NCI-H774 (cell line): Measurements from ENCODE around the gene CACNA1E.

Experiments
- DNase-seq: peaks from one replicate; lab custom pipeline; 2025; lab: John Stamatoyannopoulos, UW

CACNA1E gene

DNA sequence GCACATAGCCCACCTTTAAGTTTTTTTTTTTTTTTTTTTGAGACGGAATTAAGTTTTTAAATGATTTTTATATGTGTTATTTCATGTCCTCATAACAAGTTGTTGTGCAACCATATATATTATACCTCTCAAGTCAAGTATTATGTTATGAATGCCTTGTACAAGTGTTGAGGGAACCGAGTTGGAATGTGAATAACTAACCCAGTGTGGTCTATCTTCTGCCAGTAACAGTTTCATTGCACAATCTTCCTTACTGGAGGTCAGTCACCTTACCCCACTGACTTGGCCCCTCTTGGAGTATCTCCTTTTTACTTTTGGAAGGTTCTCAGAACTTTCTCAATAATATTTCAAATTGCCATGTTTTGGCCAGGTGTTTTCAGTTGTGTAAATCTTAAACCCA, 201.9 kb downstream of the CACNA1E start:
- DNase-seq = no peak

DNA sequence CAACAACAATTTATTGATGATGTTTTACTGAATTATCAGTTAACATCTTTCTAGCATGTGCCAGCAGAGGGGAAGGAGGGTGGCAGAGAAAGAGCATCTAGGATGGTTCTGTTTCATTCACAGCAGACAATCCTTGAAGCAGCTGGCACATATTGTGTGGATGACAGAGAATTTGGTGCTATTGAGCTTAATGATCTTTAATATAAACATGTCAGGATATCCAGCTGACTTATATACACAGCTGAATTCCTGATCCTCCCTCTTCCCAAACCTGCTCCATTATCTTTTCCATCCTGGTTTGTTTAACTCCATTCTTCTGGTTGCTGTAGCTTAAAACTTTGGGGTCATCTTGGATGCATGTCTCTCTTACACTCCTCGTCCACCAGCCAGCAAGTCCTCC, 218.6 kb downstream of the CACNA1E start:
- no peak for DNase-seq

DNA sequence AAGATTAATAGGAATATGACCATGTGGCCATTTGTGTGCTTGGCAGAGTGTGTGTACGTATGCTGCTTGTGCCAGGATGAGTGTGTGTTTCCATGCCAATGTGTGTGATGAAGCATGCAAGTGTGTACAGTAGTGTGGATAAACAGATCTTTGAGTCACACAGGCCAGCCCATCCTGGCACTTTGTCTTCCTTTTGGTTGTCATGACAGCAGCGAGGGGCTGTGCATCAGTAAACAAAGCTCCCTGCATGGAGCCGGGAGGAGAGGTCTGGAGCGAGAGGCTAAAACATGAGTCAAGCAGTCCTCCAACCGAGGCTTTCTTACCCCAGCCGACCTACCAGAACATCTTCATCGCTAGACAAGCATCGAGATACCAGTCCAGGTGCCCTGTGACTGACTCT, 221.2 kb downstream of the CACNA1E start:
- no peak for DNase-seq

DNA sequence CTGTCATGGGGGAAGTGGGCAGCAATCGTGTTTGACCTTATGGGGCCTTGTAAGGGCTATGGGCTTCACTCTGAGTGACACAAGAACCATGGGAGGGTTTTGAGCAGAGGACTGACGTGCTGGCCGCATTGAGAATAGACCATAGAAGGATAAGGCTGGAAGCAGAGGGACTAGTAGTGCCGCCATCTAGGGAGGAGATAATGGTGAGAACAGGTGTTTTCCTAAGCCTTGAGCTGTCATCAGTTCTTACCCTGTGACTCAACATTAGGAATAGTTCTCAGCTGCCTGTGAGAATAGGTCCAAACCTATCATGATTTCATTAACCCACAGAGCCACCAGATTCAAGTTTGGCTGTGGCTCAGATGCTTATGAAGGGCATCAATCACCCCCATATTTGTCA, 228.5 kb downstream of the CACNA1E start:
- no peak for DNase-seq

DNA sequence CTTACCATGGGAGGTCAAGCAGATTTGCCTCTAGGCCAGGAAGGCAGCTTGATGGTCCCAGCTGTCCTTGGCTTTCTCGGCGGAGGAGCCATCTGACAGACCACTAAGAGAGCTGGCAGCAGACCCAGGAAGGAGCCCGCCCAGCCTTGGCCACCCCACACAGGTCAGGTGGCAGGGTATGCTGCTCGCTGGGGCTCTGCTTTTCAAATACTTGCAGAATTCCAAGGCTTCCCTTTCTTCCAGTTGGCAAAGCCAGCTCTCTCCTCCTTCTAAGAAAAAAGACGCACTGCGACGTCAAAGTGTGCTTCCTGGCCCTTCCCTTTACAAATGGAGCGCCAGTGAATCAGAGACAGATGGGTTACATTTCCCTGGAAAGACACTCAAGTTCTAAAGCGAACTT, 229.4 kb downstream of the CACNA1E start:
- DNase-seq = no peak

DNA sequence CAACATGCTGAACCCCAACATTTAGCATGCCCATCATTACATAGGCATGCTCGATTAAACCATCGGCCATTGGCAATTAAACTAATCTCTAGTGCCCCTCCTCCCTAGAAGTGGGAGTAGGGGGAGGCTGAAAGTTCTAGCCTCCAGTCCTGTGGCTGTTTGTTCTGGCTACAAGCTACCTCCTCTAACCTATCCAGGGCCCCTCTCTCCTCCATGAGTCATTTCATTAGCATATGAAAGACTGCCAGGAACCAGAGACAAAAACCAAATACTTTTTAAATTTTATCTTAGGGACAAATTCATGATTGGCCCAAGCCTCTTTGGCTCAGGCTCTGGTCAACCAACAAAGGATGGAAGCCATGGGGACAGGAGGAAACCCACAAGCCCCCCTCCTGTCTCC, 231.1 kb downstream of the CACNA1E start:
- no peak for DNase-seq

DNA sequence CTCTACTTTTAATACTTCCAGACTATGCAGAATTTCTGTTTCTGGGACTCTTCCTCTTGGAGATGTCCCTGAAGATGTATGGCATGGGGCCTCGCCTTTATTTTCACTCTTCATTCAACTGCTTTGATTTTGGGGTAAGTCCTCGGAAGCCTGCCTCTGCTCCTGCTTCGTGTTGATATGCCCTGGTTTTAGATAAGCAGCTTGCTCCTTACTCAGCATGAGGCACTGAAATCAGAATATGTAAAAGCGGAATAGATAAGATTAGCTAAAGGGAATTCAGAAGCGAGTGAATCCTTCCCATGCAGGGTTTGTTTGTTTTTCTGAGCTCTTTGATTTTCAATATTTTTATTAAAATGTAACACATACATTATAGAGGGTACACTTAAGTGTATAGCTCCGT, 234.7 kb downstream of the CACNA1E start:
- no peak for DNase-seq

DNA sequence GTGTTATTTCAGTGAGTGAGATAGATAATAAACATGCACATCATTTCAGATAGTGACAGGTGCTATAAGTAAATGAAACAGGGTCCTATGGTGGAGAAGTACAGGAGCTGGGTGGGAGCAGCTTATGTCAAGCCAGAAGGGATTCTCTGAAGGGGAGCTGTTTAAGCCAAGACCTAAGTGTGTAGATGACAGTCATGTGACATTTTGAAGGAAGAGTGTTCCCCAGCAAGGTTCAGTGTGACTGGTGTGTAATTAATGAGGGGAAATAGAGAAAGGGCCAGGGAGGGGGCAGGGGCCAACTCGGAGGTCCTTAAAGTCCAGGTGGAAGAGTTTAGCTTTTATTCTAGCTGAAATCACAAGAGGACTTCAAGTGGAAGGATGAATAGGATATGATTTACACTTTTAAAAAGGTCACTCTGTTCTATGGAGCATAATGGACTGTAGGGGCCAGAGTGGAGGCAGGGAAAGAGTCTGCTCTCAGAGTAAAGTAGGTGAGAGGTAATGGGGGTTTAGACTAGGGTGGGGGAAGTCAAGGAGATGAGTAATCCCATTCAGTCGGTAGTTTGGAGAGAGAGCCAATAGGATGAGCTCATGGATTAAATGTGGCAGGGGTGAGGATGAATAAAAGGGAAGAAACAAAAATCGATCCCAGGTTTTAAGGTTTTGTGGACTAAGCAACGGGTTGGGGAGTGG, 243.1 kb downstream of the CACNA1E start:
- peak; percentile 49 for DNase-seq

DNA sequence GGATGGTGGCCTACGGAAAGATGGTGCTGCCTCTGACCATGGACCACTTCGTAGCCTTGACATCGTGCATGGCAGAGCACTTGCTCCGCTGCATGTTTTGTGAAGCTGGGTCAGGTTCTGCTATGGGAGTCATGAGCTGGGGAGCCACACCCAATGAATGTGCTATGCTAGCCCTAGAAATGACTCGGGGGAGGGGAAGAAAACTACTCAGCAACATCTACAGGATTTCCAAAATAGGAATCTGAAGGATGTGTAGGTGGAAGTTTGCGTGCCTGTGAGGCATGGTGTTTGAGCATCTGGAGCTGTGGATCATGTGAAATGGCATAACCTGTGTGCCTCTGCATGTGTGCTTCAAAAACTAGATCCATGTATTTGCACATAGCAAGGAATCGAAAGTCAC, 247.3 kb downstream of the CACNA1E start:
- DNase-seq = no peak

DNA sequence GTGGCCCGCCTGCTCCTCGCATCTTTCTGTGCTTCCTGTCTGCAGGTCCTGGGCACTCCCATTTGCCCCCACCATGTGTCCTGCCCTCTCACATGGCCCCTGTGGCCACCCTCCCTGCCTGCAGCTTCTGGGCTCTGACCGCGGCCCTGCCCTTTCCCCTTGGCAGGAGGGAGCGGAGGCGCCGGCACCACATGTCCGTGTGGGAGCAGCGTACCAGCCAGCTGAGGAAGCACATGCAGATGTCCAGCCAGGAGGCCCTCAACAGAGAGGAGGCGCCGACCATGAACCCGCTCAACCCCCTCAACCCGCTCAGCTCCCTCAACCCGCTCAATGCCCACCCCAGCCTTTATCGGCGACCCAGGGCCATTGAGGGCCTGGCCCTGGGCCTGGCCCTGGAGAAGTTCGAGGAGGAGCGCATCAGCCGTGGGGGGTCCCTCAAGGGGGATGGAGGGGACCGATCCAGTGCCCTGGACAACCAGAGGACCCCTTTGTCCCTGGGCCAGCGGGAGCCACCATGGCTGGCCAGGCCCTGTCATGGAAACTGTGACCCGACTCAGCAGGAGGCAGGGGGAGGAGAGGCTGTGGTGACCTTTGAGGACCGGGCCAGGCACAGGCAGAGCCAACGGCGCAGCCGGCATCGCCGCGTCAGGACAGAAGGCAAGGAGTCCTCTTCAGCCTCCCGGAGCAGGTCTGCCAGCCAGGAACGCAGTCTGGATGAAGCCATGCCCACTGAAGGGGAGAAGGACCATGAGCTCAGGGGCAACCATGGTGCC, 249.1 kb downstream of the CACNA1E start:
- no peak for DNase-seq

DNA sequence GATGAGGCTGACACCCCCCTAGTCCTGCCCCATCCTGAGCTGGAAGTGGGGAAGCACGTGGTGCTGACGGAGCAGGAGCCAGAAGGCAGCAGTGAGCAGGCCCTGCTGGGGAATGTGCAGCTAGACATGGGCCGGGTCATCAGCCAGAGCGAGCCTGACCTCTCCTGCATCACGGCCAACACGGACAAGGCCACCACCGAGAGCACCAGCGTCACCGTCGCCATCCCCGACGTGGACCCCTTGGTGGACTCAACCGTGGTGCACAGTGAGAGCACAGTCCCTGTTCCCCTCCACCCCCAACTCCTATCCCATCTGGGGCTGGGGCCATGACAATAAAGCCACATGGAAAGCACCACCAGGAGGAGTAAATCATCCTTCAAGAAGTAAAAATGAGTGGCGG, 250.2 kb downstream of the CACNA1E start:
- no peak for DNase-seq

DNA sequence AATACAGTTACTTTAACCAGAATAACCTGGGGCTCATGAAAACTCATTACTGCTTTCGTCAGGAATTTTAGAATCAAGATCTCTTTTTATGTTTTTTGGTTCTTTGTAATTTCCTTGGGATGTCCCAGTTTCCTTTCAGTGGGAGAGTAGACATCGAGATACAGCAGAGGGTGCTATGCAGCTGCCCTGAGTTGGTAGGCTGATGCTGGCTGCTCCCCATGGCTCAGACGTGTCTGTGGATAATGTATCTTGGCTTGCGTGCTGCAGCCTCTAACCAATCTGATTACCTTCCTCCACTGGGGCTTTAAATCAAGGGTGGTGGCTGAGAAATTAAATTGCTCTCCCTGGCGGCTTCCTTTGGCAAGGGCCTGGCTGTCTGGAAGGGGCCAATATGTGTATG, 253.7 kb downstream of the CACNA1E start:
- no peak for DNase-seq

DNA sequence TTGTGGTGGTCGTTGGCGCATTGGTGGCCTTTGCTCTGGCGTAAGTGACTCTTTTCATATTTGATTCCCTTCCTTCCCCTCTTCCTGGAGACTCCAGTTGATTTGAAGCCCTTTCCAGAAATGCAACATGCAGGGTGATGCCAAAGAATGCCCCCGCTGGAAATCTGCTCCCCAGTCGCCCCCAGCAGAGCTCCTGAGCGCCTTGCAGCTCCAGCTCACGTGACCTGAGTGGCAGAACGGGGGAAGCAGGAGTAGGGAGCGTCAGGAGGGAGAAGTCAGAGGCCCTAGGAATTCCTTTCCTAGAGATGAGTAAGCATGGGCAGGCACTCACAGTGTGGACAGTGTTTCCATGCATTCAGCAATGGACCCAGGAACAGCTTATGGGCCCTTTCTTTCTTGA, 255.9 kb downstream of the CACNA1E start:
- DNase-seq = no peak

DNA sequence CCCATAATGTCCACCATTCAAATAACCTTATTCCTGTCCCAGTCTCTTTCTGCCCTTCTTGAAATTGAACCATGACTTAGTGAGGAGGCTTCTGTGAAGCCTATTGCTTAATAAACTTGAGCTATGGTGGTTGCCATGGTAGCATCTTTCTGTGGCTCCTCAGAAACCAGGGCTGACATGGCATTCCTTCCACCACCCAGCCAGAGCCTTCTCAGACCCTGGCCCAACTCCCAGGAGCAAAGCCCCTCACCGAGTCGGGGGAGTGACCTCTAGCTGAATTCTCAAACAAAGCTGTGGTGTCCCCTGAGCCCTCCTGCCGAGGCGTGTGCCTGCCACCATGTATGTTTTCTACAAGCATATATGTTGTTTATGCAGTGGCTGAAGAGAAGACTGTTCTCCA, 259.1 kb downstream of the CACNA1E start:
- DNase-seq = no peak

DNA sequence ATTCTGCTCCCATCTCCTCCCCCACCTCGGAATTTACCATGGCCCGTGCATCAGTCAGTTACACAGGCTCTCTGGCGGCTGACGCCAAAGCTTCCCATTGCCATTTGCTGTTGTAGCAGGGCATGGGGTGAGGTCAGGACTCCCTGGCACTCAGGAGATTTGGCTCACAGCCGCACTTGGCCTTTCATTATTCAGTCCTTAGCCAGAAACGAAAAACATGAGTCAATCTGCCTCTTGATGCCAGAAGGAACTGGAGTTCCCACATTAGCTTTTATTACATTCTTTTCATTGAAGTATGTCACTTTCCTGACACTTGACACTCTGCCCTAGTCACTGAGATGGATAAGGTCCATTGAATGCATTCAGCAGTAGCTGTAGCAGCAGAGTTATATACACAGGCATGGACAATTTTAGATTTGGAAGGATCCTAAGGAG, 260.6 kb downstream of the CACNA1E start:
- DNase-seq = no peak

DNA sequence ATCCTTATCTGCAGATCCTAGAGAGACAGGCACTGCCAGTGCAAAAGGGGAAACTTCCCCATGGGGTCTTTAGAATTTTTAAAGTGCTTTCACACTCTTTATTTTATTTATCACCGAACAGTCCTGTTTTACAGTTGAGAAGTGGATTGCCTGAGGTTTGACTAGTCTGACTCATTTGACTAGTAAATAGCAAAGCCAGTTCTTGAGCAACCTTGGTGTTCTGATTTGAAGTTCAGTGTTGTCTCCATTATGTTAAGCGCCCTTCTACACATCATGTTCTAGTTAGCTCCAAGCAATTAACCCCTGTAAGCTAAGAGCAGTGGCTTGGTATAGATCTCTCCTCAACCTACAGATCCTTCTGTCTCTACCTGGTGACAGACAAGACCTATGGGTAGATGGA, 262.9 kb downstream of the CACNA1E start:
- DNase-seq = no peak

DNA sequence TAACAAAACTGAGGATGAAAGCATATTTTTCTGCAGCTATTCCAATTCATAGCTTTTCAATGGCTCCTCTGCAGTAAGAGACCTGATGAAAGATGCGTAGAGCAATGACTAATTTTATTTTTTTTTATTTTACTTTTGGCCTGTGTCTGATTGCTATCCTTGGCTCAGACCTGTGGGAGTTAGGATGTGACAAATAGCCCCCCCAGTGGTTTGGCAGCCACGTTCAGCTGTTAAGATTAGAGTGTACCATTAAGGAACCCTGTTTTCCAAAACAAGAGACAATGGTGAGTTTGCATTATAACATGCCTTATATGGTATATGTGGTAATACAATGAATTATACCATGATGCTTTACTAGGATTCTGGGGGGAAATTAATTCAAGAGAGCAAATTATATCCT, 264.7 kb downstream of the CACNA1E start:
- DNase-seq = no peak

DNA sequence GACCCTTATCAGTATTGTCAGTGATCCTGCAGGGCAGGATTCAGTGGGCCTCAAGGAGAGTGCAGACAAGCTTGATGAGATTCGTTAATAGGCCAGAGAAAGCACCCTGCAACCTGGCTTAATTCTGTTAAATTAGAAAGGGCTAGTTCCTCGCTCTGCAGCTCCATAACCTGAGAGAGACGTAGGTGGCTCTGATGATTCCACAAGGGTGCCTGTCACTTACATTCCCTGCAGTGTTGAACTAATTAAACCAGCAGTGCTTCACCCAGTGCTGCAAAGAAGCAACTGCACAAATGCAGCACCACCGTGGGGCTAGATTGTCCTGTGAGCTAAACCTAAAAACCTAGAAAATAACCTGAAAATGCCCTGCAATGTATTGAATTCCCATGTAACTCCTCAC, 270.8 kb downstream of the CACNA1E start:
- DNase-seq = no peak

DNA sequence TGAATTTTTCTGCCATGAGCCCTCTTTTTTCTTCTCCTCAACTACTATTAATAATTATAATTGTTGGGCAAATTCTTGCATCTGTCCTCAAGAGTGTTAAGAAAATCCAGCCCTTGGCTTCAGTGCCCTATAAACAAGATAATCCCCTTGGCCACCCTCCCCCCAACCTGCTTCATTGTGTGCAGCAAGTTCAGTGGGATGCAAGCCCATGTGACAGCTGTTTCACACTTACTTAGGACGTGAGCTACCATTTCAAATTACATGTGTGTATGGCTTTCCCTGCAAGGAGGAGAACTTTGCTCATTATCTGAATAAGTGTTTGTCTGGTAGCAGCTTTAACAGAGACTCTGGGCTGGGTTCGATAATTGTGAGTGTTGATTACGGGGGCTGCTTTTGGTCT, 276.2 kb downstream of the CACNA1E start:
- no peak for DNase-seq

DNA sequence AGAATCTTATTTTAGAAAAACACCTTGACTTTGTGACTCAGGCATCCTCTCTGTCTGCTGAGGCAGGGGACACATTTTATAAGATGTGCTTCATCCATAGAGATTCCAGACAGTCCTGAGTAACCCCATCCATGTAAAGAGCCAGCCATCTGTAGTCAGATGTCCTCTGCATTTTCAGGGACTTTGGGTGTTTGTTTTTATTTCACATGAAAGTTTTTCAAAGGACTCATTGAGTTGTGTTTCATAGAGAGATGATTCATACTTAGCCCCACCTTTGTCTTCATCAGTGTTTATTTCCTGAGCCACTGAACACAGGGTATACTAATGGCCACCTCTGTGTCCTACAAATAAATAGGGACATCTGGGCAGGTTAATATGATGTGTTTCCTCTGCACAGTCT, 280.4 kb downstream of the CACNA1E start:
- no peak for DNase-seq

DNA sequence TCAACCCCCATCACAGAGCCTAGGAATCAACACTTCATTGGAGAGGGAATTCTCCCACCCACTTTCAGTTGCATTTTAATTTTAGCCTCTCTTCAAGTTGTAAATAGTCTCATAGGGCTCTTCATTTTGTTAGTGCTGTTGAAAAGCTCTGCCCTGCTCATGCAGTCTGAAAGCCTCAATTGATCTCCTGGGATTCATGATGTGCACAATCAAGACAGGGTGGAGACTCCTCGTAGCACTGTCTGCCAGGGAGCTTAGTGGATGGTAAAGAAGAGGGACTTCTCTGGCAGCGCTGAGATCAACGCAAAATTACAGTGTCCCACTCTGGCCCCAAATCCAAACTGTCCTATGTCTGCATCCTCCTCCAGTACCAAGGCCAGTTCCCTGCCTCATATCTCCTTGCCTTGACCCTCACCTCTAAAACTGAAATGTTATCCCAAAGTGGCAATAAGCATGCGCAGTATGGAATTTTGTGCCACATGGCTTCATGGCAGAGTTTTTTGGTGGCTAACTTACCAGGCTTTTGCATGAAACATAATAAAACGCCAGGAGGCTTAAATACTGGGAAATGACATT, 282.2 kb downstream of the CACNA1E start:
- no peak for DNase-seq

DNA sequence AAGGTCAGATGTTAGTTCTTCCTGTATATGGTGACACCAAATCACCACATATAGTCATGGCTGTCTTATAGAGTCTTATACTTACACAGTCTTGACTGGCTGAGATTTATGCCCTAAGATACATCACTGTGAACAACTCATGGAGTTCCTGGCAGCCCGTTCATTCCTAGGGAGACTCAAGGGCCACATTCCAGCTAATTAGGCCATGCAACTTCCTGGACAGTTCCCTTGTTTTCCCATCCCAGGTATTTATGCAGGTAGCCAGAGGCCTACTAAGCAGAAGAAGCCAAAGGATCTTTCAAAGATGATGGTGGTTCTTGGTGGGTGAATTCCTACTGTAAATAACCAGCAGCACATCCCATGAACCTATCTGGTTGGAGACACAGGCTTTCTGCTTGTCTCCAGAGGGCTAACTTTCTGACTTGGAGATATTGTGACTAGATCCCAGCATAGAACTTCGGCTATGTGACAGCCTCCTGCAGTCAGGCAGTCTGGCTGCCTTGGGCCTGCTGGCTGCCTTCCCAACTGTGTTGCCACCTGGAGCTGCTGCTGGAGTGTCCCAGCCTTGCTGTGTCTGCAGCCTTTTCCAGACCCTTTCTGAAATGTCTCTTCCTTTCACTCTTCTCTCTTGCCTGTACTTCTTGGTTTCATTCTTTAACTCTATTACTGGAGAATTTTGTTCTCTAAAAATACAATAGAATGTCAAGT, 283.8 kb downstream of the CACNA1E start:
- no peak for DNase-seq
